ENCODE results near the gene FIBIN.

Gene FIBIN

DNA sequence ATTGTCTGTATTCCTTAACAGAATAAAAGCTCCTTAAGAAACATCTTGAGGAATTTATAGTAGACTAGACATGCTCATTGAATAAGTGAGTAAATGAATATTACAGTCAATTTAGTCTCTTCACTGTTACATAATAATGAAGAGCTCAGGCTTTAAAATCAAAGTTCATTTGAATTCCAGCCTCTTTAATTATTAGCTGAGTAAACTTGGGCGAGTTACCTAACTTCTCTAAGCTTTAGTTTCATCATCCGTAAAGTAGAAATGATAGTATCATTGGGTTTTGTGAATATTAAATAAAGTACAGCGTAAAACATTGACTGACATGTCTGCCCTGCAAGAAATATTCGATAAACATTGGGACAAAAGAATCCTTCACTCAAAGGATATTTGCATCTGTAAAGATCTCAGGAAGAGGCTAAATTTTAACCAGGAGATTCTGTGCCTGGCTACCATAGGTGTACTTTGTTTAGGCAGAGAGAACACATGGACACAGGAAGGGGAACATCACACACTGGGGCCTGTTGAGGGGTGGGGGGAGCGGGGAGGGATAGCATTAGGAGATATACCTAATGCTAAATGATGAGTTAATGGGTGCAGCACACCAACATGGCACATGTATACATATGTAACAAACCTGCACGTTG is 31.5 kb downstream of the FIBIN start:
- DNase-seq, result no peak

DNA sequence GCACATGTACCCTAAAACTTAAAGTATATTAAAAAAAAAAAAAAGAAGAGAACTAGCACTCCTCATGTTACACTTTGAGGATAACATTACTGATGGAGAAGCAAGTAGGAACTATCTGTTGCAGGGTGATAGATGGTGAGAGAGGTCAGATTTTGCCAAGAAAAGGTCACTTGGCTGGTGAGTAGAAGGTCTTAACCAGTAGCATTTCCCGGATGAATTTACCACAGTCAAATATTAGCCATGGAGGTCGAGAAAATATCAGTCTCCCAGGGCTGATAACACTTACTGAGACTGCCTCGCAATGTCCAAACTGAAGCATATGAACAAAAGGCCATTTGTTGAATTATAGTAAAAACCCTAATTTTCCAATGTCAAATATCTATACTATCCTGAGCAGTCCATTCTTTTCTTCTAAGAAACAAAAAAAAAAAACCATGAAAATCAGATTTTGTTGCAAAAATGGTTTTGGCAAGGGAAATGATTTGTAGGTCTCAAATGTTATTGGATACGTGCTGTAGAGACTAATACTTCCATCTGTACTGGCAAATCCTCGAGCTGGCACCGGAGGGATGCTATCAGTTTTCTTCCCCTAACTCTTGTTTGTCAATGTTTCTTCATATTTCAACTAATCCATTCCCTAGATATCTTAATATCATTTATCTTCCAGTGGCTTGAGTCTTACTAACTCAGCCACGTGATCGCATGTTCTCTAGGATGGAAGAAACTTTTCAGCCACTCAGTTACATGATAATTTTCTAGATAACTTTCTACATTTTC is 32.2 kb downstream of the FIBIN start:
- DNase-seq, result no peak

GRCh38 chr11:27028561-27028965 is 34.7 kb downstream of the FIBIN start:
- DNase-seq, result no peak

DNA sequence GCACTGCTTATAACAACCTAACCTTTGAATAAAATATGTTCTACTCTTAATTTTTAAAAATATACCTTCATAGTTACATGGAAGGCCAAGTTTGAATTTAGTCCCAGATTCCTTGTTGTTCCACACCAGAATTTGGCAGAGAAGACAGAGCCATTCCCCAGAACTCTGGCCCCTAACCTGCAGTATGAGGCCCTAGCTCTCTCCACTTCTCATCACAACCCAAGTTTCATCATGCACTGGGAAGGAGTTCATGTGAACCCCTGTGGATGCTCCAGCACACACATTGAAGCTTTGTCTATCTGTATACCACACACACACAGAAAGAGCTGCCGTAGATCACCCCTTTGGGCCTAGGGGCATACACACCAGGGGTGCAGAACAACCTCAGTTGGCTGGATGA is 36.1 kb downstream of the FIBIN start:
- no peak for DNase-seq

DNA sequence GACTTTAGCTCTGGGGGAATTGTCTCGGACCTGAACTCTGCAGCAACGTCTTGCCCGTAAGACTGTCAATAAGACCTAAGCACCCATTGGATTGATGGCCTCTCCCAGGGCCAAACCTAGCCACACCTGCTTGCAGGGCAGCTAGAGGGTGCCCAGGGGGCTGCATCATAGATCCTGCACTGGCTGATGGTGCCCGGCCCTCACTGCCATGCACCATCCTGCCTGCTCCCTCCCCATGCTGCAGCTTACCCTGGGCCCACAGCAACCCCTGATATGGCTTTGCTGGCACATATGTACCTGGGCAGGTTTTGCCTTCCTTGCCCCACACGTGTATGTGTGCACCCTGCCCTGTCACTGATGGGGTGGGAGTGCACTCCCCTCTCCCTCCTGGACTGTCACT is 37.8 kb downstream of the FIBIN start:
- no peak for DNase-seq

DNA sequence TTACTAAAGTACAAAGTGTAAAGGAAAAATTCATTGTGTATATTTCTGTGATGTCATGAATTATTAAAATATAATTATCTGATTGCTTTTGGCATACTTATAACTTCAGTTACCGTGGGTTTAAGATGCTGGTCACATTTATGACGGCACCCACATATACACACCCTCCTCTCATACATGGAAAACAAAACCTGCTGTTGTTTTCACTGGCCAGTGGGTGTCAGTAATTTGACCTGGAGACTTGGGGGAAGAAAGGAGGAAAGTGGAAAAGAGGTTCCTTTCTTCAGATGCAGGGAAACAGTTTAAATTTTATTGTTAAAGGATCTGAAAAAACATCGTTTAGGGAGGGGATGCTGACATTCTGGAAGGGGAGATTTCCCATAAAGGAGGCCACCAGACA is 46.0 kb downstream of the FIBIN start:
- DNase-seq, result no peak

DNA sequence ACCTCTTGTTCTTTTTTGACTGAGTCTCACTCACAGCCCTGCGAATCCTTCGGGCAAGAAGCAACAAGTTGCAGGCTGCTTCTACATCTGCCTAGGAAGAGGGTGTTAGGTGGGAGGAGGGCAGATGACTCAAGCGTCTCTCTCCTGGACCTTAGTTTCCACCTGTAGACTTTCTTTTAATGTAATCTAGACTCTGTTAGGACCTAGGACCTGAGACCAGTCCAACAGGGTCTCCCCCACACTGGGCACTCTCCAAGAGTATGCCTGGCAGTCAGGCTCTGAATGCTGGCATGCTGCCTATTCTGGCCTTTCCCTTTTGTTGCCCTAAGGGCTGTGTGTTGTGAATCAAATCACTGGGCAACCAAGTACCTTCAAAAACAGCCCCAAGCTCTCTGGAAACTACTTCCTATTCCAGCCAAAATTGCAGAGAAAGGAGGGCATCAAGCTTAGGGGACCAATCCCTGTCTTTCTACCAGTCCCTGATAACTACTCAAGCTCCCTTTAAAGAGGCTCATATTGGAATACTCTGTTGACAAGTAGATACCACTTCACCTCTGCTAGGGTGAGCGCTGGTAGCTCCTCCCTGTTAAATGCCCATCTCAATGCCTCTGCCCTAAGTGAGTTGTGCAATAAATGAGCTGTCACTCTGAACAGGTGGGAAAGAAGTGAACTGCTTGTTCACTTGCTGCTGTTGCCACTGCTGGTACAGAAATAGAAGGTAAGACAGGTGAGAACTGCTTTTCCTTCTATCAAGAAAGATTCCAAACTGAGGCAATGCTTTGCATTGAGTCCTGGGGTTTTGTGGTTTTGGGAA is 46.6 kb downstream of the FIBIN start, which contains the start of gene BBOX1:
BBOX1 (plus strand) TSS at position 514 of the 814 bp plus-strand sequence. CDS start 14,616 bp downstream, outside the sequence.
- no peak for DNase-seq

DNA sequence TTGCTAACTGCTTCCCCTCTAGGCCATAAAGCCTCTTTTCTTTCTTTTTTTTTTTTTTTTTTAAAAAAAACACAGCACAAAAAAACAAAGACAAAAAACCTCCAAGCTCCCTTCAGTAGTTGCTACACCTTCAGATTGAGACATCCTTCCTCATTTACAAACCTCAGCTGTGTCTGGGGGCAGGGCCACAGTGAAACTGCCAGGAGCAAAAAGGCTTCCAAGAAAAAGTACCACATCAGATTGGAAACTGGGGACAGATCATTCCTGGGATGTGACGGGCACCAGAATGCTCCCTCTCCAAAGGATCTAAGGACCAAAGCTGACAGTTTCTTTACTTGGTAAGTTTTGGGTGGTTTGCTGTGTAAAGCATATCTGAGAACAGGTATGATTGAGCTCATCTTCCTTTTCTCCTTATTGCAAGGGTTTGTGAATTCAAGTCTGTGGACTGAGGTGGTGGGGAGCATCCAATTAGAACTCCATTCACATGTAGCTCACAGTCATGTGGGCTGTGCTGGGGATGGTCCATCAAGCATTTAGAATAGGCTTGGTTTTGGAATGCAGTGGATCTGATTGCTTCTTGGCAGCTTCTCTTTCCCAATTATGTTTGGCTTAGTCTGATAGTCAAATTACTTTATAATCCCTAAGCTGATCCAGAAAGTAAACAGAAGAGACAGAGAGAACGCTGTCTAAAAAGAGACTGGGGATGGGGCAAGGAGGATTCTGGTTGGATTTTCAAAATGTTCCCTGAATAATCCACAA is 47.4 kb downstream of the FIBIN start:
- DNase-seq, result no peak

All from activated effector memory CD4-positive, alpha-beta T cell treated with anti-CD3 and anti-CD28 coated beads, Interleukin-2, amount 50 U/mL, for 16 hours (primary cell).